GM21360 (cell line): Measurements from ENCODE around the gene NAALADL2.

Experiments
- ATAC-seq: cut with Tn5 transposase; IDR thresholded peaks from one replicate; pipeline ENCODE4 v1.9.1; 2021; ENCODE audit warnings: mild to moderate bottlenecking, moderate library complexity; ENCODE audit not compliant: unreplicated experiment

NAALADL2 gene

DNA sequence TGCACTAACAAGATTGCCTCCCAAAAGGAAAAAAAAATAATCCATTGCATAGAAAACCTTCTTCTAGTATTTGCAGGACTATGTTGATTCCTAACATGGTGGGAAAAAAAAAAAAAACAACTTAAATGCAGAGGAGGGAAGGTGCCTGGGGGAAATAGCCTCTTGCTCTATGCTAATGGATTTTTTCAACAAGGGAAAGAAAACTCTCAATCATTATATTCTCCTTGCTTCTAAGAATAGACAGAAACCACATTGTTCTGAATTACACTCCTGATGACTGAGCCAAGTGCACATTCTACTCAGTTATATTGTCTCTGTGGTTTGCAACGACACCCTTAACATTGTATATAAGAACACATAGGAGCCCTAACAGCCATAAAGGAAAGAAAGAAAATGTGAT, 760.2 kb downstream of the NAALADL2 start:
- ATAC-seq = no peak

- no peak for ATAC-seq
These were observed 761.0 kb downstream of the NAALADL2 start for GRCh38 chr3:175620093-175620492.

DNA sequence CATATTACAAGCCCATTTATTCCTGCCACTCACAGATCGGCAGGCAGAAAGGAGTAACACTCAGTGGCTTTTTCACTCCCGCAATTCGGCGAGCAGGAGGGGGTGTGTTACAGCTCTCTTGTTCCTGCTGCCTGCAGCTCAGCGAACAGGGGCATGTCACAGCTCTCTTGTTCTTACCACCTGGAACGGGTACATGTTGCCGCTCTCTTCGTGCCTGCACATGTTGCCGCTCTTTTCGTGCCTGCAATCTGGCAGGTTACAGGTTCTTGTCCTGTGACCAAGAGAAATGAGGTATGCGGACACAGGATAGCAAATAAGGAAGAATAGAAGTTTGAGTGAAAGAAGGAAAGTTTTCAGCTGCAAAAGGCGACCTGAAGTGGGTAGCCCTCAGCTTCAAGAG, 761.4 kb downstream of the NAALADL2 start:
- ATAC-seq = no peak

DNA sequence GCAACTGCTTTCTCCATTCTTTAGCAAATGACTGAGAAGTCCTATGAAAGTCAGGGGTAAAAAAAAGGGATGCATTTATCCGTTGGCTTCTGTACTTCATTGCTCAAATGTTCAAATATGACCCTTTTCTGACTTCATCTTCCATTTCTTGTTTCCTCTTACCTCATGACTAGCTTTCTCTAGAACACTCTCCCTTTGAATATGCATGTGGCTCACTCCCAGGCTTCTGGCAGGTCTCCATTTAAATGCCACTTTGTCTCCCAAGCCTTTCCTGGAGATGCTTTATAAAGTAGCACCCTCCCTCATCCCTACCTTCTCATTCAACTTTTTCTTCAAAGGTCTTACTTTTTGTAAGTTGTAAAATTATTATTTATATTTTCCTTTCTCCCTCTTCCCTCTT, 781.8 kb downstream of the NAALADL2 start:
- ATAC-seq = no peak

DNA sequence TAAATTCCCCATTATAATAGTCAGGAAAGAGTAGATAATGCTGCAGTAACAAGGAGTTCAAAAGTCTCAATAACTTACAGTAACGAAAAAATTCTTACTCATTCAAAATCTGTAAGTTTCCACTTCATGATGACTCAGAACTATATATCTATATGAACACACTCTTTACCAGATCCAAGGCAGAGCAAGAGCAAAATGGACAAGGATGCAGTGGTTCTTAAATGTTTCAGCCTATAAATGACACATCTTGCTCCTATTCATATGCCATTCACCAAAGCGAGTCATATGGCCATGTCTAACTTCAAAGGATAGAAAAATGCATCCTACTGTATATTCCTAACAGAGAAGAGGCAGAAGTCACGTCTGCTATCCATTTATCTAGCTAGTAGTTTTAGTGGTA, 787.7 kb downstream of the NAALADL2 start:
- ATAC-seq = no peak

DNA sequence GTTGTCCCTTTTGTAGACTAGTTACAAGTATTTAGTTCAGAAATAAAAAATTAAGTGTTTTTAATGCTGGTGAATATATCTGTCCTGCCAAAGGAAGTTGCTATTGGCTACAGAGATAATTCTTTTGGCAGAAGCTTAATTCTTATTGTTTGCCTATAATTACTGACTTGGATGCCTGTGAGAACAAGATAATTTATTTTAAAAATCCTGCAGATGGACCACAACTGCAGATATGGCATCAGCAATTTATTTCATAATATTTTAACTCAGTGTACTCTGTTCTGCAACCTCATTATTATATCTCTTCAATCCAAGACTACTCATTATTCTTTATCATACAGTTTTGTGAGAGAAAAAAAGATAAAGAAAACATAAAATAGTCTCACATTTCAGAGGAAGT, 789.8 kb downstream of the NAALADL2 start:
- no peak for ATAC-seq

GRCh38 chr3:175651716-175652115, 792.6 kb downstream of the NAALADL2 start:
- no peak for ATAC-seq

DNA sequence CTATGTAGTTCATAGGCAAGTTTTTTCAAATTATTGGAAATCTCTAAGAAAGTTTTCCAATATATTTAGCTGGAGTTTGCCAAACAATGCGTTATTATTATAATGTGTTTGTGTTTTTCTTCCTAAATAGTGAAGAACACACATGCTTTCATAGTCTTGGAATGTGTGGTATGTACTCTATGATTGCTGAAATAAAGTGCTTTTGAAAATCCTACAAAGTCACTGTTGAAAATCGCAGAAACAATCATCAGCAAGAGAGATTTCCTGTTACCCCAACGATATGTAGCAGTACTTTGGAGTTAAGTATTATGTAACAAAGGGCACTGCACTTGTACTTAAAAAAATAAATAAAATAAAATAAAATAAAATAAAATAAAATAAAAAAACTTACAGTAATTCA, 796.2 kb downstream of the NAALADL2 start:
- no peak for ATAC-seq

DNA sequence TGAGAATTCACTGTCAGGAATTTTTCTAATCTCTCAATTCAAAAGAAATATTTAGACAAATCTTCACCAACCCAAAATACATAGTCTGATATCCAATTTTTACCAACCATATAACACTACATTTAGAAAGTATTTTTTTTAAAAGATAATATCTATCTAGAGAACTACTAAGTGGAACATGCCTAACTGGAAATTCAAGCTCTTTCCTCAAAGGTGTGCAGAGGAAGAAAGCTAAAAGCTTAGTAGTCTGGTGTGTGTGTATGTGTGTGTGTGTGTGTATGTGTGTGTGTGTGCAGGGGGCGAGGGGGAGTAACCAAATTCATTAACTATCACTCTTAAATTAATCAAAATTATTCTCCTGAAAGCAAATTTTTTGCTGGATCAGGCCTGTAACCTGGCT, 797.3 kb downstream of the NAALADL2 start:
- no peak for ATAC-seq

DNA sequence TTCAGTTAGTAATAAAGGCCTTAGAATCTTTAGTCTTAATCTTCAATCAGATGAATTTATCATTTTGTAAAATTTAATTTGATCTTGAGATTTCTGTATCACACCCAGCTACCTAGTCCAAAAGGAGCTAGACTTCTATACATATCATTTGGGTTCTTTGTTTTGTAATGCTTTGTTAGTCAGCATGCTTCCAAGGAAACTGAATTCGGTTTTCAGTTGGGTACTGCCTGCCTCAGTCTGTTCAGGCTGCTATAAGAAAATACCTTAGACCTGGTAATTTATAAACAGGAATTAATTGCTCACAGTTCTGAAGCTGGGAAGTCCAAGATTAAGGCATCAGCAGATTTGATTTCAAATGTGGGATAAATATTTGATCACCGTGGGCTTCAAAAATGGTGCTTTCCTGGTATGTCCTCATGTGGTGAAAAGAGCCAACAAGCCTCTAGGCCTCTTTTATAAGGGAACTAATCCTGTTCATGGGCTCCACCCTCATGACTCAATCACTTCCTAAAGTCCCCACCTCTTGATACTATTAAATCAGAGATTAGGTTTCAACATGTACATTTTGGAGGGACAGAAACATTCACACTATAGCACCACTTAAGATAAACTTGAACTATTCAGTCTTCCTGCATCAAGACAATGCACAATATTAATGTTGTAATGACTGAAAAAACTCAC, 800.7 kb downstream of the NAALADL2 start:
- ATAC-seq = no peak

DNA sequence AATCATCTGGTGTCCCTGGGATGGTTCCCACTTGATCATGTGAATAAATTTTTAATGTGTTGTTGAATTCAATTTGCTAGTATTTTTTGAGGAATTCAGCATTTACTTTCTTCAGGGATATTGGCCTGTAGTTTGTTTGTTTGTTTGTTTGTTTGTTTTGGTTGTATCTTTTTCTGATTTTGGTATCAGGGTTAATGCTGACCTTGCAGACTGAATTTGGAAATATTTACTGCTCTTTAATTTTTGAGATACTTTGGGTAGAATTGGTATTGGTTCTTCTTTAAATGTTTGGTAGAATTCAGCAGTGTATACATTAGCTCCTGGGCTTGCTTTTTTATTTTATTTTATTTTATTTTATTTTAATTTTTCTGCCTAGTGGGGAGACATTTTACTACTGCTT, 803.7 kb downstream of the NAALADL2 start:
- no peak for ATAC-seq

GRCh38 chr3:175664911-175665310, 805.8 kb downstream of the NAALADL2 start:
- no peak for ATAC-seq

DNA sequence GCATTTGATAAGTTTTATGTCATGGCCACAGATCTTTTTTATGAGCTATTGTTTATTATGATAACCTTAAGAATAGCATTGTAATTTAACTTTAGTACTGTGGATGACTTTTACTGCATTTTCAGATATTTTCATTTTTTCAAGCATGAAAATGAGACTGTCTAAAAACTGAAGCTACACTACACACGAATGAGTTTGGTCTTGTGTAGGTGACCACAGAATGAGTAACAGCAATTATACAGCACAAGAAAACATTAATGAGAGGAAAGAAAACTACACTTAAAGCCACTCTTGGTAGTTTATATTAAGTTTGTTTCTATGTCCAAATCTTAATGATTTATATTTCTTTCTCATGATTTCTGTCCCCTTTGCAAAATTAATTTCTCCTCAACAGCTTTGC, 809.2 kb downstream of the NAALADL2 start:
- no peak for ATAC-seq

DNA sequence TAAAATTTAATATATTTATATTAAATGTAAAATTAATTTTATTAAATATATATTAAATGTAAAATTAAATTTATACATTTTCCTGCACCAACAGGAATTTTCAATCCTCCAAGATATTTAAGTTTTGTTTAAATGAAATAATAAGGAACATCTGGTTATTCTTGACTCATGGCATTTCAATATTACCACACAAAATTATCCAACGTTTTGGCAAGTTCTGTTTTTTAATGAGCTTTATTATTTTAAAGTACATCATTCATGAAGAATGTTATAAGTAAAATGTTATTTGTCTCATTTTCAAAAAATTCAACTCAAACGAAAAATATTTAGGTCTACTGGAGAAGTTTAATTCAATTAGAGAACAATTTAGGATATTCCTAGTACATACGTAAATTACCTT, 811.4 kb downstream of the NAALADL2 start:
- no peak for ATAC-seq

DNA sequence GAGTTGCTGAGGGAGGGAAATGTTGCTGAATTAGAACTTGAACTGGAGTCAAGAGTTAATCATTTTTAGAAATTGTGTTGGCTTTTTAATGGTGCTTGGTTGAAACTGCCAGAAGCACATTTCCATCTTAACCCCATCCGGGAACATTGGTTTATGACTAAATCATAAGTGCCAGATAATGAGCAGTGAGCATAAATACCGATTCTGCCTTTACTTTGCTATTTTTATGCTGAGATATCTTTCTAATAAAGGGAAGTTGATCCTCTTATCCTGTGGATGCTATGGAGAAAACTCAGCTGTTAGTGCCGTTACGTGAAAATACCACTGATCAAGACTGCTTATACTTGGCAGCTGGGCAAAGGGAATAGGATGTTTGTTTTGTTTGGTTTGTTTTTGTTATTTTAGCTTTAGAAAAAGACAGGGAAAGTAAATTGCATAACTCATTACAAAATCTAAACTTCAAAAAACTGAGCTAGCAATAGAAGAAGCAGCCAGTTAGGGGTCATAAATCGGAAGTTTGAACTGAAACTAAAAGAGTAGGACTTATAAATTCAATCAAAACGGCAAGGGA, 813.1 kb downstream of the NAALADL2 start:
- no peak for ATAC-seq

- ATAC-seq = no peak
These were observed 820.4 kb downstream of the NAALADL2 start for GRCh38 chr3:175679568-175679967.

DNA sequence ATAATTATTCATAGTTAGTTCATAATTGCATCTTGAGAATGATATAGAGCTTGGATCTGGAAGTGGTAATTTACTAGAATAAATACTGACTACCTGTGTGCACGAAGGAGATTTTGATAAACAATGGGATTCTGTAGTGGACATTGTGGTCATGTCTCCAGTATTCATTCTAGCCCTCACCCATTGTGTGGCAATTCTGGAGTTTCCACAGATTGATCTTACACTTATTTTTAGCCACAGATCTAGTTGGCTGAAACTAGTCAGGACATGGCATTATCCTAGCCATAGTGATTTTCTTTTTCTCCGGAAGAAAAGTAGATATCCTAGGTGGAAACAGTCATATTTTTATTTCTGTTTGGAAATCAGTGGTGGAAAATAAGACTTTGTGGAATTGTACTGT, 833.1 kb downstream of the NAALADL2 start:
- no peak for ATAC-seq

- ATAC-seq = no peak
These were observed 836.1 kb downstream of the NAALADL2 start for GRCh38 chr3:175695251-175695650.

DNA sequence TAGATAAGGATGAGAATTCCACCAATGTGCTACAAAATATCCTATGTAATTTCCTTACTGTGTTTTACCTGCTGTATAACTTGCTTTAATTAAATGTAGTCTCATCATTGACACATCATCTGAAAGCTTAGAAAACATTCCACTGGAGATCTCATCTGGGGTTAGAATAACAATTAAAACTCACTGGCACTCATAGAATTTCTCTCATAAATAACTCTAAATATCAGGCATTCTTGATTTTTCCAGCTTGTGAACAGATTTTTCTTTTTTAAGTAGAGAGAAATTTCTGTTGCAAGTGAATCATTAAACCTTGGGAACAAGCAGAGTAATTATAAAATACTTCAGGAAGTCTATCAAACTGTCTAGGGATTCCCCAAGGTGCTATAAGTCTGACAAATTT, 843.8 kb downstream of the NAALADL2 start:
- no peak for ATAC-seq

DNA sequence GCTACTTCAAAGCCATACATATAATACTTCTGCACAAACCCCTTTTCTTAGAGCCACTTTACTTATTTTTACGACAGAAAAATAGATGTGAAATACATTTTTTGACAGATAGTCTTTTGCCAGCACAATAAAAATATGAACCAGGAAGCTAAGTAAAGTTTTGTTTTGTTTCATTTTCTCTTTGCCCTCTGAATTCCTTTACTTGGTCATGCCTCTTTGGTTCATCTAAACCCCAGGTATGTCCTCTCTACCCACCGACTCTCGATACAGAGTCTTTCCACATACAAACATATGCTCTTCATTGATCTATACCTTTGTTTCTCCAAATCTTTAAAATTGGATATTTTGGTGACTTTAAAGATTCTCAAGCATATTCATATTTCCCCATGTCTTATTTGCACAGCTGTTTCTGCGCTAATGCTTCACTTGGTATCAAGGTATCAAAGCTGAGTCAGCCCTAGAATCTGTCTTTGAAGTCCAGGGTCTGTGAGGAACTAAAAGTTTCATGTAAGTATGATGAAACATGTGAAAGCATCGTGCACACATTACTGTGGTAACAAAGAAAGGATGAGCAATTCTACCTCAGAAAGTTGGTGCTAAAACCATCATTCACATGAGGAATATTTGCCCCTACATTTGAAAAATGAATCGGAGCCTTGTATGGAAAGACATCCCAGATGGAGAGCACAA, 845.4 kb downstream of the NAALADL2 start:
- ATAC-seq = no peak

- no peak for ATAC-seq
These were observed 854.1 kb downstream of the NAALADL2 start for GRCh38 chr3:175713268-175713667.

DNA sequence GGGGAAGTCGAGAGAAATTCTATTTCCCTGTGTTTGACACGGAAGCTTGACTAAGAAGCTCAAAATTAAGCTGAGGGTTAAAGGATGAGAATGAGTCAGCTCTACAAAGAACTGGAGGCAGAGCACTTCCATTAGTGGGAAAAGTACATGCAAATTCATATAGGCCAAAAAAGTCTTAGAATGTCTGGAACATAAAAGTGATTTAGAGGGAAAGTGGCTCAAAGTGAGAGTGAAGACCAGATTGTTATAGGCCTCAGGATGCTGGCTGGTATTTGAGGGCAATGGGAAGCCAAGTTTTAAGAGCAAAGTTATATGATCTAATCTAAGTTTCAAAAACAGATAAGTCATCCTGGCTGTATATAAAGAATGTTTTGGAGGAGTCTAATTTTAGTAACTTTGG, 857.3 kb downstream of the NAALADL2 start:
- ATAC-seq = no peak
